Sigmoid colon (tissue), 4 donors: Measurements from ENCODE around the gene BEST1.
"Not testable (repeated sequence)": the region's sequence is repeated elsewhere in the genome, so short reads cannot be mapped to it uniquely, and the experiment has no call there.

Experiments
- CTCF ChIP-seq, 4 experiments: fragments of 450-650 bp in 3 of 4; fragments of 200-600 bp in 1 of 4; IDR thresholded peaks; one replicate each; pipeline ENCODE4 v1.5.1; 2016 to 2019; ENCODE audit warnings: antibody characterized with exemption in 4 of 4, mild to moderate bottlenecking in 3 of 4, moderate library complexity in 2 of 4
- EP300 ChIP-seq, 4 donors: sonication (generic); formaldehyde crosslinking; IDR thresholded peaks; one replicate each; pipeline ENCODE4 v1.6.1; 2017; ENCODE audit warnings: antibody characterized with exemption in 4 of 4
- POLR2A ChIP-seq, 2 donors: fragments of 450-650 bp; IDR thresholded peaks; one replicate each; pipeline ENCODE4 v1.6.1; 2016; ENCODE audit warnings: antibody characterized with exemption in 2 of 2, mild to moderate bottlenecking in 2 of 2, moderate library complexity in 2 of 2

DNA sequence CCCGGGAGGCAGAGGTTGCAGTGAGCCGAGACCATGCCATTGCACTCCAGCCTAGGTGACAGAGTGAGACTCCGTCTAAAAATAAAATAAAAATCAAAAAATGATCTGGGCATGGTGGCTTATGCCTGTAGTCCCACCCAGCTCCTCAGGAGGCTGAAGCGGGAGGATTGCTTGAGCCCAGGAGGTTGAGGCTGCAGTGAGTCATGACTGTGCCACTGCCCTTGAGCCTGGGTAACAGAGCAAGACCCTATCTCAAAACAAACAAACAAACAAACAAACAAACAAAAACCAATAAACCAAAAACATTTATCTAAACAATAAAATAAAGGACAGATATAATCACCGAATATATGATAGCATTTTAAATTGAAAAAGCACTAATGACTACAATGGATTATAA, 3.5 kb downstream of the BEST1 start:
- TF ChIP-seq CTCF, POLR2A, EP300 (IDR thresholded peaks at IDR 0.05): not testable (repeated sequence)
